ENCODE results near the gene BCL6.

BCL6 gene

DNA sequence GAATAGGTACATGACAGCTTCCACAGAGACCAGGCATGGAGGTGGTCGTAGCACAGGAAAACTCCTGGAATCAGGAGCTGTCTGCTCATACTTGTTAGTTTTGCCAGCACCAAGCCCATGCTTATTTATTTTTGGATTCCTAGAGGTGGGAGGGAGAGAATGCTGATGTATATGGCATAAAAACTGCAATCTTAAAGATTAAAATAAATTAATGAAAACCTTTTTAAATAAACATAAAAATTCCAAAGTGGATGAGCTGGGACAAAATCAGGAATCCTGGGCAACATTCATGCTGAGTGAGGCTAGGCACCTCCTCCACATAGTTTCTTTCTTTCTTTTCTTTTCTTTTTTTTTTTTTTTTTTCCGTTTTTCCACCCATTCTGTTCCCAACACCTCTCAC lies 14.3 kb upstream of the BCL6 start:
- DNase-seq, result no peak

DNA sequence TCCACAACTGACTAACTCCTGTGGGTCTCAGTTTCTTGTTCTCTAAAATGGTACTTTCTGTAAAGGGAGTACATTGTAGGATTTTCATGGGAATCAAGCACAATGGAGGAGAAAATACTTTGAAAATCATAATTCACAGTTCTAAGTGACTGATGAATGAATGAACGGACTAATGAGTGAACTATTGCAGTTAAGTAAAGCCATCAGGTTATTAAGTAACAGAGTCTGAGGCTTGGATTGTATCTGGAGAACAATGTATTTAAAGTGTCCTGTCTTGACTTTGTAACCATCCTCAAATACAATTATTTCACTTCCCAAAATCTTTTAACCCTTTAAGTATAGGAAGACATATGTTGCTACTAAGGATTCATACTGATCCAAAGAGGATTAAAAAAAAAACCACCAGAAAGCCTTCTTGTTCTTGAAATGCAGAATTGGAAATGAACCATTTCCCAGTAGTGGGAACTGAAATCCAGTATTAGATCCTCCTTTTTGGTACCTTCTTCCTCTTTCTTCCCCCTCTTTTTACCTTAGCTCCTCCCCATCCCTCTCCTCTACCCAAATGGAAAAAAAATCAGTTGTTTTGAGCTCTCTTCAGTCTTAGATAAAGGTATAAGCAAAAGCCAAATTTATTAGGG lies 13.2 kb upstream of the BCL6 start:
- no peak for DNase-seq

DNA sequence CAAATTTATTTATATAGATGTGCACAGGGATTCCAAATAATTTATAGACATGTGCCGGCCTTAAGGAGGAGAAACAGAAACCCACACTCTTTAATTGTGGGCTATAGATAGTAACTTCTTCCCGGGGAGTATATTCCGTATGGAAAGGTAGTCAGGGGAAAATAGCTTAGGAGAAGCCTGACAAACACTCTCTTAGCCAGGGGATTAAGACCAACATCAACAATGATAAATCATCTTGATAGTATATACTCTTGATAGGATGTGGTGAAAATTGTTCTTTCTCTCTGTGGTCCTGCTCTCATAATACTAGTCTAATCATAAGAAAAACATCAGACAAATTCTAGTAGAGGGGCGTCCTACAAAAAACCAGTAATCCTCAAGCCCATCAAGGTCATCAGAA lies 8.2 kb upstream of the BCL6 start:
- no peak for DNase-seq

DNA sequence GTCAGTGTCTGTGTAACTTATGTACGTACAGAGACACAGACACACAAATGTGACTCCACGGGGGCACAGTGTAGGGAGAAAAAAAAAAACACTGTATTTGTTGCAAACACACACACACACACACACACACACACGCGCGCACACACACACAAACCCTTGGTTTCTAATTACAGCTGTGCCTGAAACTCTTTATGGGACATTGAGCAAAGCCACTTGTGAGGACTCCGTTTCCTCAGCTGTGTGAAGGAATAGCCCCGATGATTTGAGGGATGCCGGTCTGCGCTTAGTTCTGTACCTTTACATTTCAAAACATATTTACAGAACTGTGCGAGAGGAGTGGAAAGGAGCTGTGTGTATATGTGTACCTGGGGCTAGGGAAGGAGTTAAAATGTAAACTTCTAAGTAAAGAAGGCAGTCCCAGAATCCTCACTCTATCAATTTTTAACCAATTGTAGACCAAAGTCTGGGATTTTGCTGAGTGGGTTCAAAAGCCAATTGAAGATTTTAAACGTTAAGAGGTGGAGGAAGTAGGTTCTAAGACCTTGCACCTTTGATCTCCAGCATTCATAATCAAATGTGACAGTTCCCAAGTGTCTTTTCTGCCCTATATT lies 5.3 kb upstream of the BCL6 start:
- DNase-seq, result no peak

DNA sequence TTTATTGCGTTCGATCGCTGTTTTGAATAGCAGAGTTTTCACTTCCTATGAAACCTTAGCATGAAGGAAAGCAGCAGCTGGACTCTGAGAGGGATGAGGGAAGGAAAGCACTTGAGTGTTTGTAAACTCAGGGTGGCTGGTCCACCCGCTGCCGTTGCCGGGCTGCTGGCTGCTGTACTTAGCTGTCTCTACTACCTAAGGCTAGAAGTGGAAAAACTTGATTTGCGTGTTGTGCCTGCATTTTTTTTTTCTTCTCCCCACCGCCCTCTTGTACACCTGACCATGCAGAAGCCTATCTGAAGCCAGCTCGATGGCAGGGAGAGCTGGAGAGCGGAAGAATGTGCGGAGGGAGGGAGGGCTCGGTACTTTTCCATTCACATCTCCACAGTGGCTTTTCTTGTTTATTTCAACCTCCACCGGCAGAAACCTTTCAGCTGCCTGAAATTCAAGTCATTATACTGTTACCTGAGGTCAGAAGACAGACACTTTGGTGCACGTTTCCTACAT lies 4.8 kb upstream of the BCL6 start:
- no peak for DNase-seq

DNA sequence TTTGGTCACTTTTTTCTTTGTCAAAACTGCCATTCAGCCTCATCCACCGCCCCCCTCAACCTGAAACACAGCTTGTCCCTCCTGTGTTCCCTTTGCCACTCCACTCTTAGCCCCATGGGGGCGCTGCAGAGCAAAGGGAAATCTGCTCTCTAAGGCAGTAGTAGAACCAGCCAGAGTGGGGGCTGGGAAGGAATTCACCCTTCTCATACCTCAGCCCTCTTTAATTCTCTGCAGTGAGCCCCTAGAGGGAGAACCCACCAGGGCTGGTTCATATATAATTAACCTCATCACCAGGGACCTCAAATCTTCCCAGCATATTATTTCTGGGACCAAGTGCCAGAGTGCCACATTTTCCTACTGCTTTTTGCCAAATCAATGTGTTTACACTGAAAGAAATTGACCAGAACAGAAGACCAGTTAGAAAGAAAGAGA lies 2.8 kb upstream of the BCL6 start:
- peak; percentile 87 for DNase-seq

DNA sequence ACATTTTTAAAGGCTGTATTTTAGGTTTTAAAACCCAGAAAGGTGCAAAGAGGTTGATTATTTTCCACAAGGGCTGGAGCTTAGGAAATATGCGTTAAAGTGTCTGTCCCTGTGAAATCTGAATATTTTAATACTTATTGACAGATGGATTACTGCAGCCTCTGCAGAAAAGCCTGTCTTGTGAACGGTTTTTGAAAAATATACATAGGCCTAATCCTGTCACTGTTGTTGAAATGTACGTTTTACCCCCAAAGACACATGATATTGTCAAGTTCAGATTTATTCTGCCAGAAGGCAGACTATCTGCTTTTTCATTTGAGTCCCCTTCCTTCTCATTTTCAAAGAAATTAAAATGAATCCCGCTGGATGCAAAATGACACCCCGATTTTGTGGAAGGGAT lies 2.2 kb upstream of the BCL6 start:
- no peak for DNase-seq

DNA sequence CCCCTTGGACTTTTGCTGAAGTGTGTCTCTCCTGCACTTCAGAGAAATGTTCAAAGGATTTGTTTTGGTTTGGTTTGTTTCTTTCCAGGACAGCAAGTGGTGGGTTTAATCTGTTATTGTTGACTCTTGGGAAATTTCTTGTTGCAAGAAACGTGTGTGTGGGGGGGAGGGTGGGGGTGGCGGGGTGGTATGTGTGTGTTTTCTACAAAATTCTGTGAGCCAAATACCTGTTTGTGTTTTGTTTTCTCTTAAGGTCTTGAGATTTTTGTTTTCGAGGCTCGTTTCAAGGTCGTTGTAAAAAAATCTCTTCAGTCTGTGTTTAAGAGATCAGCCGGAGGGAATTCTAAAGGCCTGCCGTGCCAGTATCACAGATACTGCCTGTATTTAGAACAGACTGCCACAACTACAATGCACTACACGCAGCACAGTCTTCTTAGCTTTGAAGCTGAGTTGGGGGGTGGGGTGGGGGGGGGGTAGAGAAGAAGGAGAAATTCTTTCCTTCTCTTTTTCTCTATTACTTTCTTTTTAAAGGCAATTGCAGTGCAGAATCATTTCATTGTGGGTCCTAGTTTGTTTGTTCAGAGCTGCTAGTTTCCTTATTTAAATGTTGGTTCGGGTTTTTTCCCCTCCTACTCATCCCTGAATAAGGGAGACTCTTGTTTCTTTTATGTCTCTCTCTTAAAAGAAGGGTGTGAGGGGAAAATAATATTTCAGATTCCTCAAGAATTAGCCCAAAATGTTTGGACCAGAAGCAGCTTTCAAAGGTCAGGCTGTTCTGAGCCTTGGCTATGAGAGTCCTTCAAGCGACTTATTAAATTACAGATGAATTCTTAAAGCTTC lies 1.4 kb upstream of the BCL6 start:
- DNase-seq, result no peak

DNA sequence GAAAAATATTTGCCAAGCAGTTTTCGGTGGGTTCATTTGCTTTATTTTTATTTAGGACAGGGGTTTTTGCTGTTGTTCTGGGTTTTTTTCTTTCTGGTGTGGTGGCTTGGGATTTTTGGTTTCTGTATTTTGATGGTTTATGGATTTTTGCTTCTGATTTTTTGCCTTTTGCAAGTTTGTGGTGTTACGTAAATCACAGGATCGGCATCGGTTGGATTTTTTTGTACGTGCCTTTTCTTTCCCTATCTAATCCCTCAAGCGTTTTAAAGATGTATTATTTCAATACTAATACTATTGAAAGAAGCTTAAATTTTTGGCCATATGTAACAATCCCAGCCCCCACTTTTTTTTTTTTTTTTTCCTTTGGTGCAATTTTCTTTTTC lies 782 bp upstream of the BCL6 start:
- DNase-seq, result no peak

DNA sequence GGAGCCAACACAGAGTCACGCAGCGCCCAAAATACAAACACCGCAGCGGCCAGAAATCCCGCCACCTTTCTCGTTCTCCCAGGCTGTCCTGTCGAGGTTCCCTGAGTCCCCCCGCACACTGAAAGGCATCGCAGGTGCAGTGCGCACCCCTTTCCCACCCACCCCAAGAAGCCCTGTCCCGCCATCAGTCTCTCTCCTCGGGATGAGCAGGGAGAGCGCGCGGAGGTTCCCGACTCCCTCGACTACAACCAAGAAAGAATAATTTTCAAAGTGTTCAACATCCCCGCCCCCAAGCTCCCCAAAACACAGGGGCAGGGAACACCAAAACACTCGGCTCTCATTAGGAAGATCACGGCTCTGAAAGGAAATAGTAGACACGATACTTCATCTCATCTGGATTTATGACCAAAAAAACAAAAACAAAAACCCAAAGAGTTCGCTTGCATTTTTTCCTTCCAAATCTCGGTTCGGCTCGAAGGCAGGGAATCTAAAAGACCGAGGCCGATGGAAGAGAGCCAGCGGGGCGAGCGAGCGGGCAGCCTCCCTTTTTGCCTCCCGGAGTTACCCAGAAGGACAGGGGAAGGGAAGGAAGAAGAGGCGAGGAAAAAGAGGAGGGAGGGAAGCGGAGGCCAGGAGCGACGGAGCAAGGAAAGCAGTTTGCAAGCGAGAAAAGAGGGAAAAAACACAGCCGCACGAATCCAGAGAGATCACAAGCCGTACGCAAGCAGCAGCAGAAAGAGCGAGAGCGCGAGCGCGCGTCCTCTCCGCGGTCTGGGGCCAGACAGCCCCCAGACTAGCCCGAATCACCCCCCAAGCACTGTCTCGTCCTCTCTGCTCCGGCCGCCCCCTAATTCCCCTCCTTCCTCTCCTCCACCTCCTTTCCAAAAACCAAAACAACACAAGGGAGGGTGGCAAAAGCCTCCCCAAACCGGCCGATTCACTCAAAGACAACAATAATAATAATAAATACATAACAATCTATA lies 808 bp downstream of the BCL6 start:
- DNase-seq, result peak; percentile 71

DNA sequence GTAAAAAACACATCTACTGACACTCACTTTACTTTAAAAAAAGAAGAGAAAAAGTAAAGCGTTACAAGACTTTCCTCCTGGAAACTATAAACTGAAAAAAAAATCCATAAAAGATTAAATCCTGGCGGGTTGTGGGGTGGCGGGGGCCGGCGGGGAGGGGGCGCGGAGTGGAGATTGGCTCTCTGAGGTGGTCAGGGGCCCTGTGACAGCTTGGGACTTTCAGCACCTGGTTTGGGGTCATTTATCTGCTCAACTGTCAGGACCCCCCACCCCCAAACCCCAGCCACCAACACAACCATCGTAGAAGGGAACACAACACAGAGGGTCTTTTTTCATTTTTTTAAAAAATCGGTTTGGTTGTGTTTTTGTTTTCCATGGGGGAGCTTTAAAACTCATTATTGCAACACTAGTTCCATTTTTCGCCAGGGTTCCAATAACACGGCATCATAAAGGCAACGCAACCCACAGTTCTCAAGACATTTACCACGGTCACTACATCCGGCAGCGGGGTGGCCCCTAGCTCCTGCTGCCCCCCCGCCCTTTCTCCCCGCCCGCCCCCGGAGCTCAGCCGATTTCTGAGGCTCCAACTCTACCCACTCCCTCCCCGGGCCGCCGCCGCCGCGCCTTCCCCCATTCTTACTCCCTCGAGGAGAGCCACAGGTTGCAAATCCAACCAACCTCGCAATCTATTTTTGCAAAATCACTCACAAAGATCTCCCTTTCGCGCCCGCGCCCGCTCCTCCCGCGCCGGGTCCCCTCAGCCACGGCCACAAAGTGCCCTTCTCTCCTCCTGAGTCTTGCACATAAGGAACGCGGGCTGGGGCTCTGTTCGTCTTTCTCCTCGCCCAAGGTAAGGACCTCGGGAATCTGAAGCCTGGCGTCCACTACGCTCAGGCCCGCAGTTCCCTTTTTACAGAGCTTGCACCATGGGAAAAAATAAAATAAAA lies 1.8 kb downstream of the BCL6 start:
- DNase-seq, result peak; percentile 65

DNA sequence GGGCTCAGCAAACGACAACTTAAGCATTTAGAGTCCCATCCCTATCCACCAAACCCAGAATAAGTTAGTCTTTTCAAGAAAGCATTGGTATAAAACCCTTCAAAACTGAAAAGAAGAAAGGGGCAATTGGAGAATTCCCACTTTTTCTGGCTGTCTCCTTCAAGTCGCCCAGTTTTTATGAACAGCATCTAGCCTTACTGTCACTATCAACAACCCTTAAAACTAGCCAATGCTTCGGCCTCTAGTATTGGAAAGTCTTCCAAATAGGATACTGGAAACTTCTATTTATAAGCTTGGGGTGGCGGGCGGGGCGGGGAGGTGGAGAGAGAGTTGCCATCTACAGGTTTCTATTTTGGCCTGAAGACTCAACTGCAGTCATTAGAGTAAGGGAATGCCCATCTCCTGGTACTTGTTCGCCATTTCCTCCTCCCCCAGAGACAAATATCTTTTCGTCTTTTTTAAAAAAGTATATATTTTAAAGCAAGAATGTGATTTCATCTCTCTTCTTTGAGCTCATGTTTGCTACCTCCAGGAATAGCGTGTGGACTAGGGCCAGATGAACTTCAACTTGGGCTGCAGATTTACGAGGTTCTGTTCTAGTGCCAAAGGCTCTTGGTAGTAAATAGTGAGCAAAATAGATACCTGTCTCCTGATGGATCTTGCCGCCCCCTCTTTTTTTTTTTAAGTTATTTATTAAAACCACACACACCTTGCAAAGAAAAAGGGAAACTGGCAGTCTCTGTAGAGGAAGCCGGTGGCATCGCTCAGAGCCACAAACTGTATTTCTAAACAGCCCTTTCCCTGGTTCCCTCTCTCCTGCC lies 2.7 kb downstream of the BCL6 start:
- no peak for DNase-seq

DNA sequence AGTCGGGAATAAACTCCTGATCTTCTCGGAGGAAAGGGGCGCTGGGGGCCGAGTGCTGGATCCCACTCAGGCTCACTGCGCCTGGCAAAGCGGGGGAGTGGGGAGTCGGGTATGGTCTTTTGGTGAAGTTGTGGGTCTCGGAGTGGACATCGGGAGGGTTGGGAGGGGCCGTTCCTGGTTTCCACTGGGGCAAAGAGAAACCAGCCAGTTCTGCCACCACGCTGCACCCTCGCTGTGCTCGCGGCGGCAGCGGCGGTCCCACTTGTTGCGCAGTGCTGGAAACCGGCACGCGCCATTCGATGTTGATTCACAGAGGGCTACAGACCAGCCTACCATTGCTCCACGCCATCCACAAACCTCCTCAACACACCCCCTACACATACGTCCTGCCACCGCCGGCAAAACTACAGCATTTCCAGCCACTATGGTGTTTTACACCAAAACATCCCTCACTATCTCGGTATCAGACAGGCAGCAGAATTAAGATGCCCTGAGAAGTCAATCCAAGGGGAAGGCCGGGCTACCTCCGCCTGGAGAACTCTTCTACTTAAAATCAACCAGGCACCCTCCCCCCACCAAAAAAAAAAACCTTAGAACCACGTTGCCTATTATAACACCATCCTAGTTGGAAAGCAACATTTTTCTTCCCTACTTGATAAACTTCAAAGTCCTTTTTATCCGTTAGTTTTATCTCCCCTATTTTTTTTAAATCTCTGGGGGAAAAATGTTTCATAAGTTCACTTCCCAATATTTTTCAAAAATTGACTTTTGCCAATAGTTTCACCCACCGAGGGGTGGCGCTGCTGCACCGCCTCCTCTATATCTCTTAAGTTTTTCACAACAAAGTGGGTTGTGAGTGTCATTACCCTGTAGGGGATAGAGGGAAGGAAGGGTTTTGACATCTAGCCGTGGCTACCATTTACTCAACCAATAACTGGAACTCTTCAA lies 3.6 kb downstream of the BCL6 start:
- DNase-seq, result peak; percentile 69

DNA sequence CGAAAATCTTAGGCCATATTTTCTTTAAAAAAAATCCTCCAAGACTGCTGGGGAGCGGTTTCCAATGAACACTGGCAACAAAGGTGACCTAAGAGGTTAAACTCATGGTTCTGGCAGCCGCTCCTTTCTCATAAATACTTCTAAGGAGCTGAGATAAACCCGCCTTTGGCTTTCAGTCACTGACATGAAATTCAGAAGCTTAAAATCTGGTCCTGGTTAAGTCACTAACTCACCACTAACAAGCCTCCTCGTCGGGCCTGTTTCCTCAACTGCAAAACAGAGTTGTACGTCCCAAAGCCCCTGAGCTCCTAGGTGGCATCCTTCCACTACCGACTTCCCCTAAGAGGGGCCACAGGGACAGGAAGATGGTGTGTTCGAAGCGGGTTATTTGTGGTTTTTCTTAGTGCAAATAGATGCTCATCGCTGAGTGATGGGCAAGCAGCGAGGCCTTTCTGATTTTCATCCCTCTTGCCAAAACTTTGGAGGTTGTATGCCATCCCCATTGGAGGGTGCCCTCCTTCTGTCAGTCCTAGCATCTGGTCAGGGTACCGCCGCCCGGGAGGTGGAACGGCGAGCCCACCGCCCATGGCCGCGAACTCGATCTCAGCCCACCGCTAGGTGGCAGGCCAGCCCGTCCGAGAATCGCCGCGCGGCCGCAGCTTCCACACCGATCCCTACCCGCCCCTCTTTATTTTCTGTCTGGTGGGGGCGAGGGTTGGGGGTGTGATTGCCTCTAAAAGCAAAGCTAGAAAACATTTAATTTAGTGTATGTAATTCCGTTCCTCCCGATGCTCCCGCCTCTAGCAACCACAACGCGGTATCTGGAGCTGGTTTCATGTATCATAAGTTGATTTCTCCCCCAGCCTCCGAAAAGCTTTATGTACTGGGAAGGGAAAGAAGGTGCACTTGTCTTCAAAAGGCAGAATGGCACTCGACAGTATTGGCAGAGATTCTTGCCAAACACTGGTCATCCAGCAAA lies 4.6 kb downstream of the BCL6 start:
- peak; percentile 69 for DNase-seq

DNA sequence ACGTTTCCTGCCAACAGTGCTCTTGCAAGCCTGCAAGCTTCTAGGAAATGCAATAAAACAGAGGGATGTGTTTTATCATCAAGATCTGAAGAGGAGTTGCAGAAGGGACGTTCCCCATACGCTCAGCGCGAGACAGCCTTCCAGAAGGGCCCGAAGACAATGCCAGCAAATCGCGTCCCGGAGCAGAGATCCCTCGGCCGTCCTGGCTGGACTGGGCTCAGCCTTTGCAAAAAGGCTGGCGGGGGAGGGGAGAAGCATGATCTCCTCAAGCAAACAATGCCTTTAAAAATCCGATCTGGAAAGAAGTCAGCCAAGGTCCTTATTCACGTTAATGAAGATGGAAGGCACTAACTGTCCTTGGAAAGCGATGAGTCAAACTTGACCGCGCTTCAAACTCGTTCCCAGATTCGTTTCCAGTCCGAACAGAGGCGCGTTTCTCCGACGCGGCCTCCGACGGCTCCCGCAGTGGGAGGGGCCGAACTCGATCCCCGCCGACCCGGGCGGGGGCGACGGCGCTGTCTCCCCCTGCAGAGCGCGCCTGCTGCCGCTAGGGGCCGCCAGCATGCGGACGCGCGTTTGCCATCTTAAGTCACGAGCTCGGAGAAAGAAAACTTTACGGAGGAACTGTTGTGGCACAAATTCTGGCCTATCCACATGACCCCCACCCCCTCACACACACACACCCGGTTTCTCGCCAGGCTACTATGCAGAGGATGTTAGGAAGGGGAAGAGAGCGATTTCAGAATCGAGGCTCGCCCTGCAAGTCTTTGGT lies 5.5 kb downstream of the BCL6 start:
- DNase-seq, result peak; percentile 78

DNA sequence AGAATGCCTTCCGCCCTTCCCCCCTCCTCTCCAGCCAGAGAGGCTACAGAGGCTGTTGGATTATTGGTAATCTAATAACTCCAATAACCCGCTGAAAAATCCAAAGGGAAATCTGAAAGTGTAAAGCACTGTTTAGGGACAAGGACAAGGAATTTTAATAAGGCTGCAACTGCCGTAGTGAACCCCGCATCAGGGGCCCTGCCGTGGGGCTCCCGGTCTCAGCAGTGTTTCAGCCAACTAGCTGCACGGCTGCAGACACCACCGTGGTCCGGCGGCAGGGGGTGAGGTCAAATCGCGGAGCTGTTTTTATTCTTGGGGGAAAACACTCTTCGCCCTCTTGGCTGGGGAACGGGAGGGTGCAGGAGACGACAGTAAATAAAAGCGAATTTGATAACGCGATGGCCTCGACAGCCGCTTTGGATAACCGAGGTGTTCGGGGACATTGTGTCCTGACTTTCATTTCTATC lies 6.1 kb downstream of the BCL6 start:
- no peak for DNase-seq
